ENCODE results near the gene GRHPR.
"Not testable (repeated sequence)": the region's sequence is repeated elsewhere in the genome, so short reads cannot be mapped to it uniquely, and the experiment has no call there.

GRHPR gene

GRCh38 chr9:37451628-37452027, 29.1 kb downstream of the GRHPR start:
- no peak for DNase-seq

- no peak for DNase-seq
Observed at GRCh38 chr9:37452611-37453010, 30.1 kb downstream of the GRHPR start.

- no peak for DNase-seq
Observed at GRCh38 chr9:37453827-37454226, 31.3 kb downstream of the GRHPR start.

GRCh38 chr9:37454238-37454637, 31.7 kb downstream of the GRHPR start:
- no peak for DNase-seq

- DNase-seq: no peak
Observed at GRCh38 chr9:37455884-37456647, 33.6 kb downstream of the GRHPR start.

GRCh38 chr9:37456817-37457216, 34.3 kb downstream of the GRHPR start:
- no peak for DNase-seq

GRCh38 chr9:37464006-37464405, 41.5 kb downstream of the GRHPR start:
- no peak for DNase-seq

- DNase-seq: peak; percentile 90
Observed at GRCh38 chr9:37464426-37465248, 42.1 kb downstream of the GRHPR start.

GRCh38 chr9:37465249-37466036, 42.9 kb downstream of the GRHPR start, which contains the start of gene ZBTB5:
ZBTB5 (minus strand) TSS chr9:37465450; CDS start chr9:37442551, 22,899 bp downstream.
- peak; percentile 98 for DNase-seq

- no peak for DNase-seq
Observed at GRCh38 chr9:37466037-37466709, 43.7 kb downstream of the GRHPR start.

- not testable (repeated sequence) for DNase-seq
Observed at GRCh38 chr9:37467530-37467929, 45.0 kb downstream of the GRHPR start.

- DNase-seq: no peak
Observed at GRCh38 chr9:37468620-37469019, 46.1 kb downstream of the GRHPR start.

GRCh38 chr9:37471942-37472684, 49.6 kb downstream of the GRHPR start:
- DNase-seq: no peak

- not testable (repeated sequence) for DNase-seq
Observed at GRCh38 chr9:37473982-37474381, 51.5 kb downstream of the GRHPR start.

- DNase-seq: no peak
Observed at GRCh38 chr9:37474438-37474837, 51.9 kb downstream of the GRHPR start.

GRCh38 chr9:37476930-37477329, 54.4 kb downstream of the GRHPR start:
- no peak for DNase-seq

GRCh38 chr9:37477443-37477842, 54.9 kb downstream of the GRHPR start:
- not testable (repeated sequence) for DNase-seq

- not testable (repeated sequence) for DNase-seq
Observed at GRCh38 chr9:37477987-37478619, 55.6 kb downstream of the GRHPR start.

GRCh38 chr9:37480759-37481158, 58.3 kb downstream of the GRHPR start:
- DNase-seq: no peak

- DNase-seq: peak; percentile 67
Observed at GRCh38 chr9:37485389-37486255, 63.1 kb downstream of the GRHPR start, which contains the start of gene POLR1E. POLR1E (plus strand) TSS chr9:37485948; CDS start chr9:37486048, 100 bp downstream.

All from NCI-H2171 (cell line).